HL-60 (cell line): ENCODE data around the gene TTC28.

ENCODE experiments used
- DNase-seq, 2 experiments: peaks; one replicate each; pipeline ENCODE4 v3.0.0-alpha.2; 2010 to 2020; ENCODE audit warnings: low read depth in 1 of 2, low spot score in 1 of 2
- H3K27ac ChIP-seq: fragments of 250-450 bp; sonication (Bioruptor Pico); replicated peaks from 2 replicates; pipeline ENCODE4 v1.5.1; 2020; ENCODE audit warnings: mild to moderate bottlenecking, moderate library complexity
- H3K27me3 ChIP-seq: fragments of 250-450 bp; sonication (Bioruptor Pico); 2 replicates; pipeline ENCODE4 v1.5.1; 2021; ENCODE audit warnings: mild to moderate bottlenecking, moderate library complexity; ENCODE audit not compliant: insufficient read depth, poor library complexity, severe bottlenecking
- H3K4me3 ChIP-seq: replicated peaks from 2 replicates; pipeline ENCODE4 v1.5.1; 2011; ENCODE audit warnings: mild to moderate bottlenecking, control low read depth, low read length; ENCODE audit not compliant: insufficient read depth
- GABPA ChIP-seq: IDR thresholded peaks from 2 replicates; pipeline ENCODE4 v1.6.1; 2012; ENCODE audit warnings: low read depth
- POLR2AphosphoS5 ChIP-seq: IDR thresholded peaks from 2 replicates; pipeline ENCODE4 v1.6.1; 2012; ENCODE audit warnings: low read depth
- SPI1 ChIP-seq: IDR thresholded peaks from 2 replicates; pipeline ENCODE4 v1.6.1; 2012; ENCODE audit warnings: low read depth, mild to moderate bottlenecking, borderline replicate concordance
- TF ChIP-seq, protein P1 (sequence below): IDR thresholded peaks from one replicate; pipeline ENCODE4 v1.5.1; 2011; ENCODE audit warnings: low read length, control low read depth, inconsistent platforms; ENCODE audit not compliant: insufficient read depth
- TF ChIP-seq, protein P2 (sequence below): IDR thresholded peaks from 2 replicates; pipeline ENCODE4 v1.6.1; 2012; ENCODE audit warnings: low read depth; ENCODE audit not compliant: insufficient replicate concordance

Gene TTC28

DNA sequence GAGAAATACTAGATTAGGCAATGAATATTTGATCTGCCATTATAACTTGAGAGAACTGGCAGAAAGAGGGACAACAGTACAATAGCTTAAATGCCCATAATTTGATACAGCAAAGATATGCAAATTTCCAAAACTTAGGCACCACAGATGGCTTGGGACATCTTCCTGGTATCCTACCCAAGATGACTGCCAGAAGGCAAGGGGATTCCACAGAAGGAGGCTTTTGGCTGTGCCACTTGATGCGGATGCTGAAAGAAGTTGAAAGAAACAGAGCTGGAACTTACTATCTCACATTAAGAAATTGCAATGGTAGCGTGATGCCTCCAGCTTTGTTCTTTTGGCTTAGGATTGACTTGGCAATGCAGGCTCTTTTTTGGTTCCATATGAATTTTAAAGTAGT lies 216.7 kb downstream of the TTC28 start:
- DNase-seq: no peak
- H3K27me3 ChIP-seq: no peaks in the 10 kb centered on the region
- TF ChIP-seq, protein P1, sequence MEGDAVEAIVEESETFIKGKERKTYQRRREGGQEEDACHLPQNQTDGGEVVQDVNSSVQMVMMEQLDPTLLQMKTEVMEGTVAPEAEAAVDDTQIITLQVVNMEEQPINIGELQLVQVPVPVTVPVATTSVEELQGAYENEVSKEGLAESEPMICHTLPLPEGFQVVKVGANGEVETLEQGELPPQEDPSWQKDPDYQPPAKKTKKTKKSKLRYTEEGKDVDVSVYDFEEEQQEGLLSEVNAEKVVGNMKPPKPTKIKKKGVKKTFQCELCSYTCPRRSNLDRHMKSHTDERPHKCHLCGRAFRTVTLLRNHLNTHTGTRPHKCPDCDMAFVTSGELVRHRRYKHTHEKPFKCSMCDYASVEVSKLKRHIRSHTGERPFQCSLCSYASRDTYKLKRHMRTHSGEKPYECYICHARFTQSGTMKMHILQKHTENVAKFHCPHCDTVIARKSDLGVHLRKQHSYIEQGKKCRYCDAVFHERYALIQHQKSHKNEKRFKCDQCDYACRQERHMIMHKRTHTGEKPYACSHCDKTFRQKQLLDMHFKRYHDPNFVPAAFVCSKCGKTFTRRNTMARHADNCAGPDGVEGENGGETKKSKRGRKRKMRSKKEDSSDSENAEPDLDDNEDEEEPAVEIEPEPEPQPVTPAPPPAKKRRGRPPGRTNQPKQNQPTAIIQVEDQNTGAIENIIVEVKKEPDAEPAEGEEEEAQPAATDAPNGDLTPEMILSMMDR: no peak
- TF ChIP-seq, protein P2, sequence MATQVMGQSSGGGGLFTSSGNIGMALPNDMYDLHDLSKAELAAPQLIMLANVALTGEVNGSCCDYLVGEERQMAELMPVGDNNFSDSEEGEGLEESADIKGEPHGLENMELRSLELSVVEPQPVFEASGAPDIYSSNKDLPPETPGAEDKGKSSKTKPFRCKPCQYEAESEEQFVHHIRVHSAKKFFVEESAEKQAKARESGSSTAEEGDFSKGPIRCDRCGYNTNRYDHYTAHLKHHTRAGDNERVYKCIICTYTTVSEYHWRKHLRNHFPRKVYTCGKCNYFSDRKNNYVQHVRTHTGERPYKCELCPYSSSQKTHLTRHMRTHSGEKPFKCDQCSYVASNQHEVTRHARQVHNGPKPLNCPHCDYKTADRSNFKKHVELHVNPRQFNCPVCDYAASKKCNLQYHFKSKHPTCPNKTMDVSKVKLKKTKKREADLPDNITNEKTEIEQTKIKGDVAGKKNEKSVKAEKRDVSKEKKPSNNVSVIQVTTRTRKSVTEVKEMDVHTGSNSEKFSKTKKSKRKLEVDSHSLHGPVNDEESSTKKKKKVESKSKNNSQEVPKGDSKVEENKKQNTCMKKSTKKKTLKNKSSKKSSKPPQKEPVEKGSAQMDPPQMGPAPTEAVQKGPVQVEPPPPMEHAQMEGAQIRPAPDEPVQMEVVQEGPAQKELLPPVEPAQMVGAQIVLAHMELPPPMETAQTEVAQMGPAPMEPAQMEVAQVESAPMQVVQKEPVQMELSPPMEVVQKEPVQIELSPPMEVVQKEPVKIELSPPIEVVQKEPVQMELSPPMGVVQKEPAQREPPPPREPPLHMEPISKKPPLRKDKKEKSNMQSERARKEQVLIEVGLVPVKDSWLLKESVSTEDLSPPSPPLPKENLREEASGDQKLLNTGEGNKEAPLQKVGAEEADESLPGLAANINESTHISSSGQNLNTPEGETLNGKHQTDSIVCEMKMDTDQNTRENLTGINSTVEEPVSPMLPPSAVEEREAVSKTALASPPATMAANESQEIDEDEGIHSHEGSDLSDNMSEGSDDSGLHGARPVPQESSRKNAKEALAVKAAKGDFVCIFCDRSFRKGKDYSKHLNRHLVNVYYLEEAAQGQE: no peak
- no peak for TF ChIP-seq SPI1
- no peak overlapping the region for H3K27ac ChIP-seq
- no peak overlapping the region for H3K4me3 ChIP-seq

GRCh38 chr22:28462041-28462440 lies 217.6 kb downstream of the TTC28 start:
- TF ChIP-seq POLR2AphosphoS5 (no peak), SPI1 (no peak), GABPA (no peak)
- TF ChIP-seq, protein P1: no peak
- TF ChIP-seq, protein P2: no peak
- H3K27me3 ChIP-seq: no peaks in the 10 kb centered on the region
- no peak overlapping the region for H3K27ac ChIP-seq
- no peak overlapping the region for H3K4me3 ChIP-seq
- DNase-seq: no peak

- TF ChIP-seq POLR2AphosphoS5 (no peak), SPI1 (no peak), GABPA (no peak)
- TF ChIP-seq, protein P1: no peak
- TF ChIP-seq, protein P2: no peak
- H3K27ac ChIP-seq: no peak overlapping the region
- DNase-seq: no peak
- H3K4me3 ChIP-seq: no peak overlapping the region
- no peaks in the 10 kb centered on the region for H3K27me3 ChIP-seq
Measured at GRCh38 chr22:28454431-28455064, 225.1 kb downstream of the TTC28 start.
